ENCODE results near the gene KAT6B.

GRCh38 chr10:74910241-74910975, 84.0 kb downstream of the KAT6B start:
- TF ChIP-seq CTCF (IDR thresholded peaks at IDR 0.05) (no peak), POLR2AphosphoS5 (IDR thresholded peaks at IDR 0.05) (no peak), POLR2A (IDR thresholded peaks at IDR 0.05) (no peak)

Data from prostate gland (tissue), 2 donors.